C4-2B (cell line): ENCODE data around the gene FUOM.
"Not testable (repeated sequence)": the region's sequence is repeated elsewhere in the genome, so short reads cannot be mapped to it uniquely, and the experiment has no call there.

ENCODE experiments used
- H3K27ac ChIP-seq: fragments of 450-650 bp; 2 replicates; pipeline ENCODE4 v1.5.1; 2017
- ZFX ChIP-seq: fragments of 450-650 bp; IDR thresholded peaks from 2 replicates; pipeline ENCODE4 v1.6.1; 2017
- TF ChIP-seq, protein P1 (sequence below): fragments of 450-650 bp; conservative IDR thresholded peaks from 2 replicates; pipeline ENCODE4 v1.5.1; 2017; ENCODE audit warnings: mild to moderate bottlenecking

FUOM gene

DNA sequence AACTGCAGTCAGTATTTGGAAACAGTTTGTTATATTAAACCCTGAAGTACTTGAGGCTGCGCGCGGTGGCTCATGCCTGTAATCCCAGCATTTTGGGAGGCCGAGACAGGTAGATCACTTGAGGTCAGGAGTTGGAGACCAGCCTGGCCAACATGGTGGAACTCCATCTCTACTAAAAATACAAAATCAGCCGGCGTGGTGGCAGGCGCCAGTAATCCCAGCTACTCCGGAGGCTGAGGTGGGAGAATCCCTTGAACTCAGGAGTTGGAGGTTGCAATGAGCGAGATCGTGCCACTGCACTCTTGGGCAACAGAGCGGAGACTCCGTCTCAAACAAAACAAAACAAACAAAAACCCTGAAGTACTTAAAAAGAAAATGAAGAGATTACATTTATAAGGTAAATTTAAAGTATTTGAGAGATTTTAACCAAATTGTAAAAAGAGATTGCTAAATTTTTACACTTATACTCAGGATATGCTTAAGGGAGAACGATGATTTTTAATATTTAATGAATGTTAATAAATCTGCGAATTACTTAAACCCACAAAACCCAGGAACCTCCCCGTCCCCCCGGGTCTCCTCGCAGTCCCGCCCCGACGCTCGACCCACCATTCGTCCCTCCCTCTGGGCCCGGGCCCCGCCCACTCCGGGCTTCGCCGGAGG is 35.7 kb upstream of the FUOM start:
- TF ChIP-seq ZFX: no peak
- TF ChIP-seq, protein P1, sequence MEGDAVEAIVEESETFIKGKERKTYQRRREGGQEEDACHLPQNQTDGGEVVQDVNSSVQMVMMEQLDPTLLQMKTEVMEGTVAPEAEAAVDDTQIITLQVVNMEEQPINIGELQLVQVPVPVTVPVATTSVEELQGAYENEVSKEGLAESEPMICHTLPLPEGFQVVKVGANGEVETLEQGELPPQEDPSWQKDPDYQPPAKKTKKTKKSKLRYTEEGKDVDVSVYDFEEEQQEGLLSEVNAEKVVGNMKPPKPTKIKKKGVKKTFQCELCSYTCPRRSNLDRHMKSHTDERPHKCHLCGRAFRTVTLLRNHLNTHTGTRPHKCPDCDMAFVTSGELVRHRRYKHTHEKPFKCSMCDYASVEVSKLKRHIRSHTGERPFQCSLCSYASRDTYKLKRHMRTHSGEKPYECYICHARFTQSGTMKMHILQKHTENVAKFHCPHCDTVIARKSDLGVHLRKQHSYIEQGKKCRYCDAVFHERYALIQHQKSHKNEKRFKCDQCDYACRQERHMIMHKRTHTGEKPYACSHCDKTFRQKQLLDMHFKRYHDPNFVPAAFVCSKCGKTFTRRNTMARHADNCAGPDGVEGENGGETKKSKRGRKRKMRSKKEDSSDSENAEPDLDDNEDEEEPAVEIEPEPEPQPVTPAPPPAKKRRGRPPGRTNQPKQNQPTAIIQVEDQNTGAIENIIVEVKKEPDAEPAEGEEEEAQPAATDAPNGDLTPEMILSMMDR: no peak
- H3K27ac ChIP-seq: peak overlapping the region; percentile 98

DNA sequence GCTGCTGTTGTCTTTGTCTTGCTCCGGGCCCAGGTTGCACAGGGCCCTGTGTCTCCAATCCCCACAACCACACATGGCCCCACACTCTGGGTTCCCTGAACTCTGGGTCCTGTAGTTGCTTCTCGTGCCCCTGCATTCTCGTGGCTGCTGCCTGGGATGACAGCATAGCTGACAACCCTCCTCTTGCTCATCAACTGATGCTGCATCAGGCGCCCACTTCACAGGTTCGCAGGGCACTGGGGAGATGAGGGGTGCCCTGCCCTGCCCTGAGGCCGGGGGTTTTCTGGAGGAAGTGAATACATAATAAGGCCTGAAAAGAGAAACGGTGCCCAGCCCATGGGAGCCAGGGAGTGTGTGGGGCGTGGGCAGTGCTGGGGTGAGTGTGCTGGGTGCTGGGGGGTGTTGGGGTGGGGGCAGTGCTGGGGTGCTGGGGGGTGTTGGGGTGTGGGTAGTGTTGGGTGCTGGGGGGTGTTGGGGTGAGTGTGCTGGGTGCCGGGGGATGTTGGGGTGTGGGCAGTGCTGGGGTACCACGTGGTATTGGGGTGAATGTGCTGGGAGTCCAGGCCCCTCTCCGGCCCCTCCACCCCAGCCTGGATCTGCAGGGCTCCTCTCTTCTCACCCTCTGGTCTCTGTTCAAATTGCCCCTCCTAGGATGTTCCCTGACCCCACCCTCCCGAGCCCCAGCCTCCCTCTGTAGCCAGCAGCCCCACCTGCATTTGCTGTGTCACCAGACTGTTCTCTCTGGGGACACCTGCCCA is 34.1 kb upstream of the FUOM start:
- TF ChIP-seq, protein P1: no peak
- no peak for TF ChIP-seq ZFX

DNA sequence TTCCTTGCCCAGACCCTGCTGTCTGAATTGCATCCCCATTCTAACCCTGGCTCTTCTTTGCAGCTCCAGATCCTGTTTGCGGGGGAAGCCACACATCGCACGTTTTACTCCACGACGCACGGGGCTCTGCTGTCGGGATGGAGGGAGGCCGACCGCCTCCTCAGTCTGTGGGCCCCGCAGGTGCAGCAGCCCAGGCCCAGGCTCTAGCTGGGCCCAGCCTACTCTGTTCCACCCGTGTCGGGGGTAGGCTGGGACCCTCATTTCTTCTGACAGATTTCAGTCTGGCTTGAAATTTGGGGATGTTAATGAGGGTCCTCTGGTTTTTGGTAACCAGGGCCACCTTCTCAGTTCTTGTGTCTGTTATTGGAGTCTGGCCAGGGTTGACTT is 33.4 kb upstream of the FUOM start:
- TF ChIP-seq ZFX: no peak
- TF ChIP-seq, protein P1: no peak
- no peak overlapping the region for H3K27ac ChIP-seq

More for the DNA sequence above, 34.1 kb upstream of the FUOM start:
- H3K27ac ChIP-seq: no peak overlapping the region

DNA sequence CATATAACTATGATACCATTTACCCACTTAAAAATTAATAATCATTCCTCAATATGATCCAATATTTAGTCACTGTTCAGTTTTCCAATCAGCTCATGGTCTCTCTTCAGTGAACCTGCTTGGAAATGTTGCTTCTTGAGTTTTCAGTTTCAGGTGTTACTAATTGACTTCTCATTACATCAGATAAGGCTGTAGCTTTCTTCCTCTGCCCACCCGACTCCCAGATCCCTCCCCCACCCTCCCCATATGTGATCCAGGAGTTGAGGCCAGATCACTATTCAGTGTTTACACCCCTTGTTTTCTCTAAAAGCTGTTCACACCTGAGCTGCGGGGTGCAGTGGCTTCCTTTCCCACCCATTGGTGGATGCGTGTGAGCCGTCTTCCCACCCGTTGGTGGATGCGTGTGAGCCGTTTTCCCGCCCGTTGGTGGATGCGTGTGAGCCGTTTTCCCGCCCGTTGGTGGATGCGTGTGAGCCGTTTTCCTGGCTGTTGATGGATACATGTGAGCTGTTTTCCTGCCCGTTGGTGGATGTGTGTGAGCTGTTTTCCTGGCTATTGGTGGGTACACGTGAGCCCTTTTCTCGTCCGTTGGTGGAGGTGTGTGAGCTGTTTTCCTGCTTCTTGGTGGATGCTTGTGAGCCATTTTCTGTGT is 32.9 kb upstream of the FUOM start:
- no peak for TF ChIP-seq ZFX
- TF ChIP-seq, protein P1: no peak
- H3K27ac ChIP-seq: no peak overlapping the region

DNA sequence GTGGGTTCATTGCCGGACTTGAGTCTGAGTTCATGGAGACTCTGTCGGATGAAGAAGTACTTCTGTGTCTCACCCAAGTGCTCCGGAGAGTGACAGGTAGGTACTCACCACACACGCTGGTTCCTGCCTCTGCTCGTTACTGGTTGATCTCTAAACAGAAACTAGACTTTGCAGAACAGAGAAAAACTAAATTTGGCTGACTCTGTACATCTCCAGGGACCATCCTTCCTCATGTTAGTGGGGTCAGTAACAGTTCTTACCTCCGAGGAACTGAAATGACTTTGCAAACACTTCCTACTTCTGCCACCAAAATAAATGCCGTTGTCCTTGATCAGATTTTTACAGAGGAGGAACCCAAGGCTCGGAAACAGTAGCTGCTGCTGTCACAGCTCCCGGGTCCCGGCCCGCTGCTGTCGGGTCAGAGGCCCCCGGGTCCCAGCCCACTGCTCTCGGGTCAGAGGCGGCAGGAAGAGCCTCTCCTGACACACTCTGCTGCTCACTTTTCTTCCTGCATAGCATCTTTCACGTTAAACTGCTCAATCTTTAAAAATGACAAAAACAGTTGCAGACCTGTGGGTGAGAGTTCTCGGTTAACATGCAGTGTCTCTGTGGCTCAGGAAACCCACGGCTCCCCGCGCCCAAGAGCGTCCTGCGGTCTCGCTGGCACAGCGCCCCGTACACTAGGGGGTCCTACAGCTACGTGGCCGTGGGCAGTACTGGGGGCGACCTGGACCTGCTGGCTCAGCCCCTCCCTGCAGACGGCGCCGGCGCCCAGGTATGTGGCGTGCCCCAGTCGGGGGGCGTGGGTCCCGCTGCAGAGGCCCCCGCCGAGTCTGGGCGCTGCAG is 31.4 kb upstream of the FUOM start:
- no peak overlapping the region for H3K27ac ChIP-seq
- TF ChIP-seq ZFX: no peak
- TF ChIP-seq, protein P1: no peak

DNA sequence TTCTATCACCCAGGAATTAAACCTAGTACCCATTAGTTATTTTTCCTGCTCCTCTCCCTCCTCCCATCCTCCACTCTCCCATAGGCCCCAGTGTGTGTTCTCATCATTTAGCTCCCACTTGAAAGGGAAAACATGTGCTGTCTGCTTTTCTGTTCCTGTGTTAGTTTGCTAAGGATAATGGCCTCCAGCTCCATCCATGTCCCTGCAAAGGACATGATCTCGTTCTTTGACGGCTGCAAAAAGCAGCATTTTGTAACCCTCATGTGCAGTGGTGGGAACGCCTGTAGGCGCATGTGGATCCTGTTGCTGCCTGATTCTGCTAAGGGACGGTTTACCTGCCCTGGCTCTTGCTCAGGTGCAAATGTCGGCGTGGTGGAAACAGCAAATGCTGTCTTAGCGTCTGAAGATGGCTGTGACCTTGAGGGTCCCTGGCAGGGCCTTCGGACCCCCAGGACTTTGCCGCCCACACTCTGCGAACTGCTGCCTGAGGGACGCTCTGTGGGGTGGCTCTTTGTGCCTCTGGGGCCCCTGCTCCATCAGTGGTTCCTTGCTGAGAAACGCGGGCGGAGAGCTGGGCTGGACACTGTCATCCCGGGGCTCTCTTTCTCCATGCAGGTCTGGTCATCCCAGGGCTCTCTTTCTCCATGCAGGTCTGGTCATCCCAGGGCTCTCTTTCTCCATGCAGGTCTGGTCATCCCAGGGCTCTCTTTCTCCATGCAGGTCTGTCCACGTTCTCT is 30.6 kb upstream of the FUOM start:
- H3K27ac ChIP-seq: no peak overlapping the region
- TF ChIP-seq, protein P1: no peak
- TF ChIP-seq ZFX: no peak

DNA sequence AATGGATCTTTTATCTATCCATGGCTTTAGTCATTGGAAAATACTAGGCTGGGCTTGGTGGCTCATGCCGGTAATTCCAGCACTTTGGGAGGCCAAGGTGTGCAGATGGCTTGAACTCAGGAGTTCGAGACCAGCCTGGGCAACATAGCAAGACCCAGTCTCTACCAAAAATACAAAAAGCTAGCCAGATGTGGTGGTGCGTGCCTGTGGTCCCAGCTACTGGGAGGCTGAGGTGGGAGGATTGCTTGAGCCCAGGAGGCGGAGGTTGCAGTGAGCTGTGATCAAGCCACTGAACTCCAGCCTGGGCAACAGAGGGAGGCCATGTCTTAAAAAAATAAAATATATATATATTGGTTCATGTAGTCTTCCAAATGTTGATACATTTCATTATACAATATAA is 29.1 kb upstream of the FUOM start:
- not testable (repeated sequence) for H3K27ac ChIP-seq
